Gastrocnemius medialis (tissue), 4 donors: ENCODE results near the gene ADM5.

ENCODE experiments used
- POLR2A ChIP-seq, 2 donors: fragments of 450-650 bp; IDR thresholded peaks; one replicate each; pipeline ENCODE4 v1.6.1; 2017; ENCODE audit warnings: antibody characterized with exemption in 2 of 2, mild to moderate bottlenecking in 2 of 2, moderate library complexity in 2 of 2
- TF ChIP-seq, protein P1 (sequence below), 5 experiments: fragments of 450-650 bp in 3 of 5; fragments of 200-600 bp in 2 of 5; sonication (generic) in 2 of 5; IDR thresholded peaks in 4 of 5; conservative IDR thresholded peaks in 1 of 5; 1 replicate in 4 of 5; 2 replicates in 1 of 5; pipeline ENCODE4 v1.5.1; 2016 to 2019; ENCODE audit warnings: antibody characterized with exemption in 5 of 5, mild to moderate bottlenecking in 3 of 5, moderate library complexity in 3 of 5

DNA sequence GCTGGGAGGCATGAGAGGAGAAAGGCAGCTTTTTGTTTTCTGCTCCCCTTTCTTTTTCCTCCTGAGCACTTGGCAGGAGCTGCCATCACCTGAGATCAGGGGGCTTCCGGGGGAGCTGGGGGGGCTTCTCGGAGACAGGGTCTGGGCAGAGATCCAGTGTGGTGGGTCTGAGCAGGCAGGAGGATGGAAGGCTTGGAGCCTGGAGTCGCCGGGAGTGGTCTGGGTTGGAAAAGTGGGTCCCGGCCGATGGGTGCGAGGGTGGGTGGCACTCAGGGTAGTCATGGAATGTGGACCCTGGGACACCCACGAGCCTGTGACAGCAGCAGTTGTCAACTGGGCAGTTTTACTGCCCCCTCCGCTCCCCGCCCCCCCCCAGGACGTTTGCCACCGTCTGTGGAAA, 2.2 kb upstream of the ADM5 start:
- TF ChIP-seq, protein P1, sequence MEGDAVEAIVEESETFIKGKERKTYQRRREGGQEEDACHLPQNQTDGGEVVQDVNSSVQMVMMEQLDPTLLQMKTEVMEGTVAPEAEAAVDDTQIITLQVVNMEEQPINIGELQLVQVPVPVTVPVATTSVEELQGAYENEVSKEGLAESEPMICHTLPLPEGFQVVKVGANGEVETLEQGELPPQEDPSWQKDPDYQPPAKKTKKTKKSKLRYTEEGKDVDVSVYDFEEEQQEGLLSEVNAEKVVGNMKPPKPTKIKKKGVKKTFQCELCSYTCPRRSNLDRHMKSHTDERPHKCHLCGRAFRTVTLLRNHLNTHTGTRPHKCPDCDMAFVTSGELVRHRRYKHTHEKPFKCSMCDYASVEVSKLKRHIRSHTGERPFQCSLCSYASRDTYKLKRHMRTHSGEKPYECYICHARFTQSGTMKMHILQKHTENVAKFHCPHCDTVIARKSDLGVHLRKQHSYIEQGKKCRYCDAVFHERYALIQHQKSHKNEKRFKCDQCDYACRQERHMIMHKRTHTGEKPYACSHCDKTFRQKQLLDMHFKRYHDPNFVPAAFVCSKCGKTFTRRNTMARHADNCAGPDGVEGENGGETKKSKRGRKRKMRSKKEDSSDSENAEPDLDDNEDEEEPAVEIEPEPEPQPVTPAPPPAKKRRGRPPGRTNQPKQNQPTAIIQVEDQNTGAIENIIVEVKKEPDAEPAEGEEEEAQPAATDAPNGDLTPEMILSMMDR (IDR thresholded peaks at IDR 0.05 in 4 of 5, conservative IDR thresholded peaks at IDR 0.05 in 1 of 5) = no peak
- no peak for TF ChIP-seq POLR2A (IDR thresholded peaks at IDR 0.05)
